B cell (primary cell): ENCODE data around the gene GBA2. TPM values are rescaled to one million over a fixed set of nuclear protein-coding genes. Genes with fewer than 3 reads are reported as not detected.

Experiments
- ATAC-seq: fragments of 200-7000 bp; cut with Tn5 transposase; one replicate; pipeline ENCODE4 v1.10.0; 2021; ENCODE audit warnings: low read depth, mild to moderate bottlenecking, moderate number of reproducible peaks, moderate library complexity
- CTCF ChIA-PET: fragments of 350-600 bp; sonication (Branson Sonifier 250); formaldehyde crosslinking; loops from one replicate; lab custom pipeline; 2021; ENCODE audit warnings: antibody characterized with exemption, inconsistent platforms; lab: Charles Lee
- POLR2A ChIA-PET: fragments of 350-600 bp; sonication (Branson Sonifier 250); formaldehyde crosslinking; loops from one replicate; lab custom pipeline; 2021; ENCODE audit warnings: antibody characterized with exemption; lab: Charles Lee
- DNase-seq: peaks from one replicate; pipeline ENCODE4 v3.0.0; 2013
- H2AFZ ChIP-seq: 2 replicates; pipeline ENCODE4 v1.6.1; 2012; ENCODE audit warnings: mild to moderate bottlenecking, low read depth, low read length; ENCODE audit not compliant: insufficient read depth, poor library complexity, severe bottlenecking
- H3K27ac ChIP-seq, 2 donors: 1 replicate in 1 of 2; 2 replicates in 1 of 2; pipeline ENCODE4 v1.5.1; 2012 to 2013; ENCODE audit warnings: low read length in 2 of 2, mild to moderate bottlenecking in 2 of 2, moderate library complexity in 1 of 2
- H3K27me3 ChIP-seq, 4 experiments: fragments of 200-600 bp in 1 of 4; sonication (generic) in 1 of 4; replicated peaks in 1 of 4; 1 replicate in 2 of 4; 2 replicates in 2 of 4; pipeline versions ENCODE4 v1.6.1 to v1.7.0; 2013 to 2016; ENCODE audit warnings: low read length in 3 of 4, mild to moderate bottlenecking in 2 of 4, mixed read lengths in 1 of 4, moderate library complexity in 1 of 4; ENCODE audit not compliant: insufficient read depth in 4 of 4, control insufficient read depth in 3 of 4; ENCODE audit errors: control extremely low read depth in 1 of 4
- H3K36me3 ChIP-seq, 2 experiments: replicated peaks in 1 of 2; 1 replicate in 1 of 2; 2 replicates in 1 of 2; pipeline versions ENCODE4 v1.6.1 to v1.7.1; 2013; ENCODE audit warnings: low read length in 1 of 2; ENCODE audit not compliant: insufficient read depth in 2 of 2, control insufficient read depth in 1 of 2; ENCODE audit errors: control extremely low read depth in 1 of 2, extremely low read depth in 1 of 2
- H3K4me1 ChIP-seq, 2 donors: fragments of 200-600 bp in 1 of 2; sonication (generic) in 1 of 2; 1 replicate in 1 of 2; 2 replicates in 1 of 2; pipeline versions ENCODE4 v1.5.1 to v1.6.1; 2013 to 2017; ENCODE audit warnings: low read length in 2 of 2; ENCODE audit not compliant: control insufficient read depth in 2 of 2, insufficient read depth in 2 of 2
- H3K4me2 ChIP-seq: replicated peaks from 2 replicates; pipeline ENCODE3; 2012; ENCODE audit warnings: mild to moderate bottlenecking, low read depth, low read length; ENCODE audit not compliant: poor library complexity, severe bottlenecking
- H3K4me3 ChIP-seq, 5 experiments: fragments of 200-600 bp in 1 of 5; sonication (generic) in 1 of 5; 1 replicate in 3 of 5; 2 replicates in 2 of 5; pipeline versions ENCODE4 v1.5.1 to v1.7.0; 2011 to 2016; ENCODE audit warnings: low read length in 4 of 5, mild to moderate bottlenecking in 4 of 5, low read depth in 2 of 5, control low read depth in 1 of 5, moderate library complexity in 1 of 5; ENCODE audit not compliant: insufficient read depth in 1 of 5; ENCODE audit errors: control extremely low read depth in 1 of 5, extremely low read depth in 1 of 5
- H3K79me2 ChIP-seq: fragments of 200-600 bp; sonication (generic); one replicate; pipeline ENCODE4 v1.6.0; 2016; ENCODE audit warnings: low read length; ENCODE audit not compliant: control insufficient read depth, insufficient read depth
- H3K9ac ChIP-seq: fragments of 200-600 bp; sonication (generic); 2 replicates; pipeline ENCODE4 v1.6.1; 2017; ENCODE audit warnings: mild to moderate bottlenecking, low read length, moderate library complexity
- H3K9me3 ChIP-seq, 3 donors: one replicate each; pipeline versions ENCODE4 v1.6.1 to v1.7.1; 2013; ENCODE audit warnings: low read length in 2 of 3; ENCODE audit not compliant: control insufficient read depth in 2 of 3, insufficient read depth in 1 of 3; ENCODE audit errors: control extremely low read depth in 1 of 3
- H4K20me1 ChIP-seq: 2 replicates; pipeline ENCODE4 v1.6.0; 2012; ENCODE audit warnings: mild to moderate bottlenecking, low read length; ENCODE audit not compliant: insufficient read depth, control insufficient read depth, poor library complexity, severe bottlenecking
- H3K27ac Mint-ChIP-seq: one replicate; pipeline ENCODE4 v1.8.0; 2021; ENCODE audit warnings: mixed read lengths
- H3K27me3 Mint-ChIP-seq: one replicate; pipeline ENCODE4 v1.8.0; 2021; ENCODE audit warnings: mixed read lengths
- H3K4me1 Mint-ChIP-seq: one replicate; pipeline ENCODE4 v1.8.0; 2021; ENCODE audit warnings: mixed read lengths
- H3K4me3 Mint-ChIP-seq: one replicate; pipeline ENCODE4 v1.8.0; 2021; ENCODE audit warnings: mixed read lengths
- H3K9me3 Mint-ChIP-seq: one replicate; pipeline ENCODE4 v1.8.0; 2022; ENCODE audit warnings: mixed read lengths; ENCODE audit not compliant: insufficient read depth
- EZH2 ChIP-seq: IDR thresholded peaks from 2 replicates; pipeline ENCODE4 v1.6.1; 2012; ENCODE audit warnings: borderline replicate concordance, low read depth, mild to moderate bottlenecking, moderate library complexity, low read length; ENCODE audit not compliant: insufficient read depth, poor library complexity, severe bottlenecking
- WGBS: methylation state at CpG from one replicate; pipeline ENCODE4 v1.1.5; 2013; ENCODE audit warnings: missing lambda C conversion rate; ENCODE audit not compliant: insufficient coverage; 5-methylcytosine and 5-hydroxymethylcytosine counted together
- intact Hi-C: fragments of 100-400 bp; cut with micrococcal nuclease; formaldehyde crosslinking; loops from one replicate; pipeline ENCODE4 v1.10.0; 2022
- polyA plus RNA-seq: library from polyadenylated mRNA; depleted of rRNA; stranded (reverse); fragments of >200 nt; gene quantifications from 2 replicates; pipeline ENCODE4 v1.2.3, GENCODE V29; 2012
- small RNA-seq: library from RNA; depleted of rRNA; stranded (forward); fragments of <200 nt; gene quantifications from one replicate; pipeline ENCODE3, GENCODE V24; 2012; ENCODE audit warnings: low replicate concordance, low read depth; ENCODE audit not compliant: insufficient read length
- total RNA-seq, 2 donors: library from RNA; stranded (reverse); fragments of 120-200 nt in 1 of 2; gene quantifications; 1 replicate in 1 of 2; 2 replicates in 1 of 2; pipeline versions ENCODE4 v1.2.3 to v1.2.4, GENCODE V29; 2013 to 2022
- TF ChIP-seq, protein P1 (sequence below): fragments of 200-600 bp; IDR thresholded peaks from one replicate; pipeline ENCODE4 v1.8.0; 2022; ENCODE audit warnings: antibody characterized with exemption, mild to moderate bottlenecking

The GBA2 gene
- total and polyA plus RNA-seq, 2 donors (not counting 1 experiment from before 2014, with no cell fraction given): 114 to 137 TPM

DNA sequence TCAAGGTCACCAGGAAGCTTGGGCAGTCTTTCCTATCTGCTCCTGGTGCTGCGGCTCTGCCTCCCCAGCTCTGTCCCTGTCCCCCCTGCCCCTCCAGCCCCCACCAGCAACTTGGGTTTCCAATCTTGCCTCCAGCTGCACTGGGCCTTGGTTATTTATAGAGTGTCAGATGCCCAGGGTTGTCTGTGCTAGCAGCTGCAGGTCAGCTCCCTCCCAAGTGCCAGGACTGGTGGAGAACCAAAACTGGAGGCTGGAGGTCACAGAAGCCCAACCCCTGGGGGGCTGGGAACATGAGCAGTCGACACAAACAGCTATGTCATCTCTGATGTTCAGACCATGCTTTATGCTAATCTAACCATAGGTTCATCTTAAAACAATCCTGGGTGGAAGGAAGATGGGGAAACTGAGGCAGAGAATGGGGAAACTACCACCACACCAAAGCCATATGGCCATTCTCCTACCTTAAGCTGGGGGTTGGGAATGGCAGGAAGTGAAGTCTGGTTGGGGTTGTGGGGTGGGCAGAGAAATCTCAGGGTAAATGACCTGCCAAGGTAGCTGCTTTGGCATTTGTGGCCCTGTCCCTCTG is 61.0 kb downstream of the GBA2 start:
- no peaks in the 10 kb centered on the region for H4K20me1 ChIP-seq
- no peaks in the 10 kb centered on the region for H3K27me3 ChIP-seq
- H3K9ac ChIP-seq: no peak overlapping the region
- no peak for TF ChIP-seq EZH2
- TF ChIP-seq, protein P1, sequence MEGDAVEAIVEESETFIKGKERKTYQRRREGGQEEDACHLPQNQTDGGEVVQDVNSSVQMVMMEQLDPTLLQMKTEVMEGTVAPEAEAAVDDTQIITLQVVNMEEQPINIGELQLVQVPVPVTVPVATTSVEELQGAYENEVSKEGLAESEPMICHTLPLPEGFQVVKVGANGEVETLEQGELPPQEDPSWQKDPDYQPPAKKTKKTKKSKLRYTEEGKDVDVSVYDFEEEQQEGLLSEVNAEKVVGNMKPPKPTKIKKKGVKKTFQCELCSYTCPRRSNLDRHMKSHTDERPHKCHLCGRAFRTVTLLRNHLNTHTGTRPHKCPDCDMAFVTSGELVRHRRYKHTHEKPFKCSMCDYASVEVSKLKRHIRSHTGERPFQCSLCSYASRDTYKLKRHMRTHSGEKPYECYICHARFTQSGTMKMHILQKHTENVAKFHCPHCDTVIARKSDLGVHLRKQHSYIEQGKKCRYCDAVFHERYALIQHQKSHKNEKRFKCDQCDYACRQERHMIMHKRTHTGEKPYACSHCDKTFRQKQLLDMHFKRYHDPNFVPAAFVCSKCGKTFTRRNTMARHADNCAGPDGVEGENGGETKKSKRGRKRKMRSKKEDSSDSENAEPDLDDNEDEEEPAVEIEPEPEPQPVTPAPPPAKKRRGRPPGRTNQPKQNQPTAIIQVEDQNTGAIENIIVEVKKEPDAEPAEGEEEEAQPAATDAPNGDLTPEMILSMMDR: no peak
- H3K4me1 ChIP-seq: peaks cover 3 to 17% of the 10 kb centered on the region in 2 donors
- ChIA-PET POLR2A (interaction anchor here (0.7 kb wide), 1 partner anchor 9 kb away, joined by 3 read pairs; no protein-coding TSS in a partner anchor), CTCF (interaction anchor here (0.6 to 7.6 kb wide), 7 partner anchors 7 to 48 kb away, joined by 3 to 82 read pairs (median 3); no protein-coding TSS in a partner anchor)
- Mint-ChIP-seq H3K4me1 (peaks cover 11% of the 10 kb centered on the region), H3K27ac (no peak overlapping the region), H3K9me3 (no peaks in the 10 kb centered on the region), H3K27me3 (no peaks in the 10 kb centered on the region), H3K4me3 (no peak overlapping the region)
- no peaks in the 10 kb centered on the region for H3K9me3 ChIP-seq
- H3K4me2 ChIP-seq: no peak overlapping the region
- no peak overlapping the region for H3K27ac ChIP-seq
- no peaks in the 10 kb centered on the region for H3K79me2 ChIP-seq
- no CpG with 5 or more reads among the region's 2 CpGs for WGBS
- intact Hi-C loops: no loop called here
- H2AFZ ChIP-seq: no peak overlapping the region
- H3K4me3 ChIP-seq: no peak overlapping the region
- H3K36me3 ChIP-seq: no peaks in the 10 kb centered on the region
- no peak for DNase-seq
- ATAC-seq: no peak

DNA sequence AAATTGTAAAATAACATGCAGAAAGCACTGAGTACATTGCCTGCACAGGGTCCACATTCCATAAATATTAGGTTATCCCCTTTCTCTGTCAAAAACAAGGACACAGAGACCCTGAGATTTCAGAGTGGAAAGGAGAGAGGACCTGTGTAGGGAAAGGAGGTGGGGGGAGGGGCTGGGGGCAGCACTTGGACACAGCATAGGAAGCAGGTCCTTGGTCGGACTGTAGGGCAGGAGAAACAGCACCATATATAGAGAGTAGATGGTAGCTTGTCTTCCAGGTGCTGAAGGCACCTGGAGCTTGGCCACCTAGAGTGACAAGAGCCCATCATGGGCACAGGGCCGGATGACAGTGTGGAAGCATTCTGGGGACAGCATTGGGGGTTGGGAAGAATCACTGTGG is 61.7 kb downstream of the GBA2 start:
- intact Hi-C loops: no loop called here
- Histone ChIP-seq H3K4me1 (peaks cover 3 to 17% of the 10 kb centered on the region in 2 donors), H3K27me3 (no peaks in the 10 kb centered on the region), H3K4me3 (no peak overlapping the region), H3K4me2 (no peak overlapping the region), H3K79me2 (no peaks in the 10 kb centered on the region), H3K36me3 (no peaks in the 10 kb centered on the region), H2AFZ (no peak overlapping the region), H3K9me3 (no peaks in the 10 kb centered on the region), H4K20me1 (no peaks in the 10 kb centered on the region), H3K9ac (no peak overlapping the region), H3K27ac (no peak overlapping the region)
- no peak for DNase-seq
- ChIA-PET POLR2A (no interaction called here), CTCF (interaction anchor here (1.1 to 7.6 kb wide), 4 partner anchors 8 to 49 kb away, joined by 3 to 82 read pairs (median 4); no protein-coding TSS in a partner anchor)
- Mint-ChIP-seq H3K9me3 (no peaks in the 10 kb centered on the region), H3K4me3 (no peak overlapping the region), H3K4me1 (peaks cover 11% of the 10 kb centered on the region), H3K27ac (no peak overlapping the region), H3K27me3 (no peaks in the 10 kb centered on the region)
- ATAC-seq: no peak
- TF ChIP-seq EZH2: no peak
- TF ChIP-seq, protein P1: no peak
- WGBS: 87% methylated on average over 2 of the region's 2 CpGs

Small RNAs within 50 kb of the gene (small RNA-seq; reads per million reads assigned to genes)
- not detected for gene MIR6853

Other genes with a start within 250 kb of the GBA2 start
- gene TESK1, start 144.0 kb downstream of the GBA2 start, total RNA-seq: 94.1 and 94.6 TPM in 2 replicates
- gene TESK1, start 144.0 kb downstream of the GBA2 start, polyA plus RNA-seq: 43.6 and 43.8 TPM in 2 replicates
- 94.6 and 110 TPM in 2 replicates for gene CD72, start 130.8 kb downstream of the GBA2 start, total RNA-seq
- 436 and 651 TPM in 2 replicates for gene CD72, start 130.8 kb downstream of the GBA2 start, polyA plus RNA-seq
- 38.5 and 39.5 TPM in 2 replicates for gene SIT1, start 98.3 kb downstream of the GBA2 start, total RNA-seq
- gene SIT1, start 98.3 kb downstream of the GBA2 start, polyA plus RNA-seq: 26.9 and 37.1 TPM in 2 replicates
- 7,890 and 7,920 TPM in 2 replicates for gene RMRP, start 91.2 kb downstream of the GBA2 start, total RNA-seq
- not detected in 2 replicates for gene RMRP, start 91.2 kb downstream of the GBA2 start, polyA plus RNA-seq
- 33.8 and 41.6 TPM in 2 replicates for gene CCDC107, start 90.9 kb downstream of the GBA2 start, total RNA-seq
- gene CCDC107, start 90.9 kb downstream of the GBA2 start, polyA plus RNA-seq: 22.4 and 22.5 TPM in 2 replicates
- gene ARHGEF39, start 84.0 kb downstream of the GBA2 start, total RNA-seq: 0.53 and 0.62 TPM in 2 replicates
- 0.35 and 0.40 TPM in 2 replicates for gene ARHGEF39, start 84.0 kb downstream of the GBA2 start, polyA plus RNA-seq
- gene CA9, start 75.3 kb downstream of the GBA2 start, total RNA-seq: not detected in 2 replicates
- gene CA9, start 75.3 kb downstream of the GBA2 start, polyA plus RNA-seq: not detected in 2 replicates
- gene TPM2, start 59.3 kb downstream of the GBA2 start, total RNA-seq: 6.0 and 6.3 TPM in 2 replicates
- 2.4 and 9.8 TPM in 2 replicates for gene TPM2, start 59.3 kb downstream of the GBA2 start, polyA plus RNA-seq
- 272 and 280 TPM in 2 replicates for gene TLN1, start 17.0 kb downstream of the GBA2 start, total RNA-seq
- gene TLN1, start 17.0 kb downstream of the GBA2 start, polyA plus RNA-seq: 97.2 and 102 TPM in 2 replicates
- 18.1 and 20.7 TPM in 2 replicates for gene CREB3, start 16.6 kb downstream of the GBA2 start, total RNA-seq
- gene CREB3, start 16.6 kb downstream of the GBA2 start, polyA plus RNA-seq: 12.3 and 14.2 TPM in 2 replicates
- gene RGP1, start 59 bp upstream of the GBA2 start, total RNA-seq: 42.3 and 44.3 TPM in 2 replicates
- gene RGP1, start 59 bp upstream of the GBA2 start, polyA plus RNA-seq: 11.4 and 17.6 TPM in 2 replicates
- gene MSMP, start 5.0 kb upstream of the GBA2 start, total RNA-seq: 3.9 TPM in 2 replicates
- 1.6 and 2.3 TPM in 2 replicates for gene MSMP, start 5.0 kb upstream of the GBA2 start, polyA plus RNA-seq
- 4.9 and 8.0 TPM in 2 replicates for gene NPR2, start 42.4 kb upstream of the GBA2 start, total RNA-seq
- 7.6 and 9.2 TPM in 2 replicates for gene NPR2, start 42.4 kb upstream of the GBA2 start, polyA plus RNA-seq
- gene SPAG8, start 63.0 kb upstream of the GBA2 start, total RNA-seq: 5.4 and 5.6 TPM in 2 replicates
- 1.6 and 2.0 TPM in 2 replicates for gene SPAG8, start 63.0 kb upstream of the GBA2 start, polyA plus RNA-seq
- gene HINT2, start 65.8 kb upstream of the GBA2 start, total RNA-seq: 29.7 and 31.9 TPM in 2 replicates
- 20.5 and 33.6 TPM in 2 replicates for gene HINT2, start 65.8 kb upstream of the GBA2 start, polyA plus RNA-seq
- gene FAM221B, start 79.5 kb upstream of the GBA2 start, total RNA-seq: not detected in 2 replicates
- gene FAM221B, start 79.5 kb upstream of the GBA2 start, polyA plus RNA-seq: not detected in 2 replicates
- gene TMEM8B, start 80.0 kb upstream of the GBA2 start, total RNA-seq: 13.6 and 14.5 TPM in 2 replicates
- 10.5 and 12.2 TPM in 2 replicates for gene TMEM8B, start 80.0 kb upstream of the GBA2 start, polyA plus RNA-seq
- gene OR13J1, start 121.2 kb upstream of the GBA2 start, total RNA-seq: not detected in 2 replicates
- not detected in 2 replicates for gene OR13J1, start 121.2 kb upstream of the GBA2 start, polyA plus RNA-seq
- not detected in 2 replicates for gene HRCT1, start 157.0 kb upstream of the GBA2 start, total RNA-seq
- not detected in 2 replicates for gene HRCT1, start 157.0 kb upstream of the GBA2 start, polyA plus RNA-seq
- not detected in 2 replicates for gene SPAAR, start 160.3 kb upstream of the GBA2 start, total RNA-seq
- gene SPAAR, start 160.3 kb upstream of the GBA2 start, polyA plus RNA-seq: not detected in 2 replicates
- not detected in 2 replicates for gene OR2S2, start 208.9 kb upstream of the GBA2 start, total RNA-seq
- 0.17 TPM in 1 of 2 replicates, not detected in the other for gene OR2S2, start 208.9 kb upstream of the GBA2 start, polyA plus RNA-seq